K562 (cell line): Measurements from ENCODE around the gene DMWD. TPM values are rescaled to one million over a fixed set of nuclear protein-coding genes. Genes with fewer than 3 reads are reported as not detected.

Experiments
- BRCA1 ChIP-seq, 2 experiments: fragments of 450-650 bp in 1 of 2; sonication (generic) in 1 of 2; formaldehyde crosslinking in 1 of 2; IDR thresholded peaks; 2 replicates each; pipeline versions ENCODE4 v1.5.0 to v1.6.1; 2017 to 2020; ENCODE audit warnings: mild to moderate bottlenecking in 1 of 2, missing genetic modification reagents in 1 of 2
- CBX5 ChIP-seq: IDR thresholded peaks from 2 replicates; pipeline ENCODE4 v1.6.1; 2014; ENCODE audit warnings: low read depth, borderline replicate concordance
- ELF2 ChIP-seq: fragments of 250-450 bp; sonication (Bioruptor Pico); IDR thresholded peaks from 2 replicates; pipeline ENCODE4 v1.5.0; 2021; ENCODE audit warnings: mild to moderate bottlenecking
- FOSL1 ChIP-seq: fragments of 200-800 bp; sonication (Bioruptor generic); conservative IDR thresholded peaks from 2 replicates; pipeline ENCODE4 v1.6.1; 2016; ENCODE audit warnings: missing genetic modification characterization, missing compliant biosample characterization
- HNRNPLL ChIP-seq: fragments of 200-400 bp; formaldehyde crosslinking; IDR thresholded peaks from 2 replicates; pipeline ENCODE4 v1.6.1; 2017; ENCODE audit warnings: low read length, low read depth, mild to moderate bottlenecking; ENCODE audit not compliant: poor library complexity, severe bottlenecking
- KAT7 ChIP-seq: sonication (generic); formaldehyde crosslinking; IDR thresholded peaks from 2 replicates; pipeline ENCODE4 v1.8.0; 2022; ENCODE audit warnings: missing genetic modification reagents, mild to moderate bottlenecking, borderline replicate concordance
- KLF6 ChIP-seq: fragments of 250-450 bp; sonication (Bioruptor Pico); IDR thresholded peaks from 2 replicates; pipeline ENCODE4 v1.4.0; 2020; ENCODE audit warnings: mild to moderate bottlenecking, moderate library complexity, borderline replicate concordance
- LEF1 ChIP-seq: fragments of 450-650 bp; IDR thresholded peaks from 2 replicates; pipeline ENCODE4 v1.6.1; 2016; ENCODE audit warnings: mild to moderate bottlenecking
- MTA1 ChIP-seq: fragments of 450-650 bp; IDR thresholded peaks from 2 replicates; pipeline ENCODE4 v1.6.1; 2017; ENCODE audit warnings: borderline replicate concordance
- NR3C1 ChIP-seq: sonication (generic); formaldehyde crosslinking; IDR thresholded peaks from 2 replicates; pipeline ENCODE4 v1.8.1; 2022; ENCODE audit warnings: missing genetic modification reagents
- POLR2A ChIP-seq: fragments of 450-650 bp; conservative IDR thresholded peaks from 2 replicates; pipeline ENCODE4 v1.6.1; 2016
- PREB ChIP-seq: sonication (generic); formaldehyde crosslinking; IDR thresholded peaks from 2 replicates; pipeline ENCODE4 v1.8.1; 2023; ENCODE audit warnings: mild to moderate bottlenecking, missing genetic modification reagents
- RFX5 ChIP-seq: IDR thresholded peaks from 2 replicates; pipeline ENCODE4 v1.6.1; 2011; ENCODE audit warnings: low read depth, mild to moderate bottlenecking, improper control_type of control experiment, low read length
- SAP30 ChIP-seq: fragments of 200-600 bp; sonication (generic); IDR thresholded peaks from 2 replicates; pipeline ENCODE4 v1.6.1; 2012; ENCODE audit warnings: borderline replicate concordance, low read depth, mild to moderate bottlenecking, moderate library complexity, low read length, control low read depth, inconsistent platforms; ENCODE audit not compliant: insufficient read depth, poor library complexity, severe bottlenecking
- SMAD4 ChIP-seq: fragments of 250-450 bp; sonication (Bioruptor Pico); conservative IDR thresholded peaks from 2 replicates; pipeline ENCODE4 v1.8.0; 2021; ENCODE audit warnings: inconsistent platforms, mild to moderate bottlenecking, moderate library complexity
- STAG1 ChIP-seq: sonication (generic); formaldehyde crosslinking; IDR thresholded peaks from 2 replicates; pipeline ENCODE4 v1.5.0; 2020; ENCODE audit warnings: missing genetic modification reagents, borderline replicate concordance
- TEAD1 ChIP-seq, 2 experiments: fragments of 450-650 bp in 1 of 2; sonication (generic) in 1 of 2; formaldehyde crosslinking; IDR thresholded peaks; 2 replicates each; pipeline versions ENCODE4 v1.4.0 to v1.8.0; 2020 to 2022; ENCODE audit warnings: mild to moderate bottlenecking in 2 of 2, missing genetic modification reagents in 1 of 2
- THAP7 ChIP-seq: fragments of 250-450 bp; sonication (Bioruptor Pico); IDR thresholded peaks from 2 replicates; pipeline ENCODE4 v1.5.0; 2021
- U2AF1 ChIP-seq: fragments of 200-400 bp; formaldehyde crosslinking; optimal IDR thresholded peaks from 2 replicates; pipeline ENCODE3; 2017; ENCODE audit warnings: mild to moderate bottlenecking, low read depth, low read length, moderate library complexity
- ZKSCAN3 ChIP-seq: fragments of 250-450 bp; sonication (Bioruptor Pico); IDR thresholded peaks from 2 replicates; pipeline ENCODE4 v1.4.0; 2020
- ZNF12 ChIP-seq: sonication (generic); formaldehyde crosslinking; IDR thresholded peaks from 2 replicates; pipeline ENCODE4 v1.4.0; 2020; ENCODE audit warnings: mild to moderate bottlenecking, missing genetic modification reagents
- ZNF24 ChIP-seq: fragments of 450-650 bp; IDR thresholded peaks from 2 replicates; pipeline ENCODE4 v1.6.1; 2016
- ZNF780A ChIP-seq: fragments of 250-450 bp; sonication (Bioruptor Pico); IDR thresholded peaks from 2 replicates; pipeline ENCODE4 v1.5.0; 2021; ENCODE audit warnings: mild to moderate bottlenecking
- polyA plus RNA-seq, 8 experiments: library from polyadenylated mRNA; depleted of rRNA in 4 of 8; stranded (reverse) in 5 of 8; unstranded in 3 of 8; fragments of >200 nt; fragmentation: Nextera tagmentation in 2 of 8; fragmentation: Illumina TruSeq in 1 of 8; extraction: Ambion mirVana in 2 of 8; extraction: Trizol in 1 of 8; gene quantifications; 2 replicates each; pipeline versions ENCODE4 v1.2.1 to v1.2.3, GENCODE V29; 2011 to 2014; ENCODE audit warnings: inconsistent platforms in 1 of 8, missing spikeins in 1 of 8
- total RNA-seq, 7 experiments: library from RNA; depleted of rRNA in 6 of 7; stranded (reverse); fragments of >200 nt in 6 of 7; fragmentation: Illumina TruSeq in 2 of 7; extraction: Trizol in 2 of 7; gene quantifications; 2 replicates each; pipeline versions ENCODE4 v1.2.1 to v1.2.3, GENCODE V29; 2011 to 2021; ENCODE audit warnings: low replicate concordance in 1 of 7
- TF ChIP-seq, protein P1 (sequence below): fragments of 250-450 bp; sonication (Bioruptor Pico); IDR thresholded peaks from 2 replicates; pipeline ENCODE4 v1.4.0; 2020; ENCODE audit warnings: borderline replicate concordance
- TF ChIP-seq, protein P2 (sequence below): sonication (generic); formaldehyde crosslinking; IDR thresholded peaks from 2 replicates; pipeline ENCODE4 v1.8.0; 2022; ENCODE audit warnings: mild to moderate bottlenecking, missing genetic modification reagents

DMWD gene
- total and polyA plus RNA-seq, 9 of the 15 experiments (the other 6 are each of a cell fraction or from before 2014, with no cell fraction given): 4.7 to 54.6 (median 19.0) TPM

GRCh38 chr19:45769821-45770191 lies 22.8 kb downstream of the DMWD start (continued):
- TF ChIP-seq KLF6 (CRISPR knock-in tag) (no peak), NR3C1 (CRISPR knock-in tag) (0 out of 2 replicates have a peak, but pooled peaks have one; percentile 24), LEF1 (no peak), CBX5 (0 out of 2 replicates have a peak, but pooled peaks have one; percentile 15), ZKSCAN3 (CRISPR knock-in tag) (no peak), U2AF1 (no peak), BRCA1 (IDR thresholded peaks at IDR 0.05) (no peak), BRCA1 (CRISPR knock-in tag; IDR thresholded peaks at IDR 0.05) (0 out of 2 replicates have a peak, but pooled peaks have one; percentile 18), ZNF780A (CRISPR knock-in tag) (0 out of 2 replicates have a peak, but pooled peaks have one; percentile 82), HNRNPLL (peak; percentile 94), STAG1 (0 out of 2 replicates have a peak, but pooled peaks have one; percentile 18), ZNF24 (0 out of 2 replicates have a peak, but pooled peaks have one; percentile 4), ZNF12 (CRISPR knock-in tag) (0 out of 2 replicates have a peak, but pooled peaks have one; percentile 19), RFX5 (no peak), KAT7 (0 out of 2 replicates have a peak, but pooled peaks have one; percentile 11), POLR2A (peak; percentile 45), PREB (CRISPR knock-in tag) (no peak), TEAD1 (CRISPR knock-in tag; IDR thresholded peaks at IDR 0.05) (peak in 1 of 2 experiments; percentile 18; a peak in 1 of 4 replicates), SAP30 (peak; percentile 3), SMAD4 (CRISPR knock-in tag) (no peak), MTA1 (no peak), FOSL1 (tag) (0 out of 2 replicates have a peak, but pooled peaks have one; percentile 8), THAP7 (CRISPR knock-in tag) (0 out of 2 replicates have a peak, but pooled peaks have one; percentile 83), ELF2 (no peak)
- TF ChIP-seq, protein P1, sequence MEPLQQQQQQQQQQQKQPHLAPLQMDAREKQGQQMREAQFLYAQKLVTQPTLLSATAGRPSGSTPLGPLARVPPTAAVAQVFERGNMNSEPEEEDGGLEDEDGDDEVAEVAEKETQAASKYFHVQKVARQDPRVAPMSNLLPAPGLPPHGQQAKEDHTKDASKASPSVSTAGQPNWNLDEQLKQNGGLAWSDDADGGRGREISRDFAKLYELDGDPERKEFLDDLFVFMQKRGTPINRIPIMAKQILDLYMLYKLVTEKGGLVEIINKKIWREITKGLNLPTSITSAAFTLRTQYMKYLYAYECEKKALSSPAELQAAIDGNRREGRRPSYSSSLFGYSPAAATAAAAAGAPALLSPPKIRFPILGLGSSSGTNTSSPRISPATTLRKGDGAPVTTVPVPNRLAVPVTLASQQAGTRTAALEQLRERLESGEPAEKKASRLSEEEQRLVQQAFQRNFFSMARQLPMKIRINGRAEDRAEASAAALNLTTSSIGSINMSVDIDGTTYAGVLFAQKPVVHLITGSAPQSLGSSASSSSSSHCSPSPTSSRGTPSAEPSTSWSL: no peak
- TF ChIP-seq, protein P2, sequence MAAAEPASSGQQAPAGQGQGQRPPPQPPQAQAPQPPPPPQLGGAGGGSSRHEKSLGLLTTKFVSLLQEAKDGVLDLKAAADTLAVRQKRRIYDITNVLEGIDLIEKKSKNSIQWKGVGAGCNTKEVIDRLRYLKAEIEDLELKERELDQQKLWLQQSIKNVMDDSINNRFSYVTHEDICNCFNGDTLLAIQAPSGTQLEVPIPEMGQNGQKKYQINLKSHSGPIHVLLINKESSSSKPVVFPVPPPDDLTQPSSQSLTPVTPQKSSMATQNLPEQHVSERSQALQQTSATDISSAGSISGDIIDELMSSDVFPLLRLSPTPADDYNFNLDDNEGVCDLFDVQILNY (CRISPR knock-in tag): no peak
